HFFc6 (cell line): Measurements from ENCODE around the gene ZNF280D. TPM values are rescaled to one million over a fixed set of nuclear protein-coding genes. Genes with fewer than 3 reads are reported as not detected.

Source experiments
- DNase-seq: peaks from one replicate; pipeline ENCODE4 v3.0.0-alpha.2; 2018
- H3K27ac Mint-ChIP-seq: 2 replicates; pipeline ENCODE4 v1.8.0; 2020; ENCODE audit warnings: mild to moderate bottlenecking, mixed read lengths
- H3K27me3 Mint-ChIP-seq: 2 replicates; pipeline ENCODE4 v1.8.0; 2021; ENCODE audit warnings: mild to moderate bottlenecking, moderate library complexity, mixed read lengths; ENCODE audit not compliant: insufficient read depth
- H3K36me3 Mint-ChIP-seq: 2 replicates; pipeline ENCODE4 v1.8.0; 2021; ENCODE audit warnings: low read depth, mixed read lengths
- H3K4me1 Mint-ChIP-seq: 2 replicates; pipeline ENCODE4 v1.8.0; 2020; ENCODE audit warnings: low read depth, mixed read lengths
- H3K4me3 Mint-ChIP-seq: 2 replicates; pipeline ENCODE4 v1.8.0; 2020; ENCODE audit warnings: mild to moderate bottlenecking, moderate library complexity, mixed read lengths
- H3K9me3 Mint-ChIP-seq: 2 replicates; pipeline ENCODE4 v1.8.0; 2020; ENCODE audit warnings: mild to moderate bottlenecking, mixed read lengths
- CTCF ChIP-seq: fragments of 200-600 bp; sonication (generic); IDR thresholded peaks from 2 replicates; pipeline ENCODE4 v1.5.0; 2021; ENCODE audit warnings: antibody characterized with exemption, mild to moderate bottlenecking
- total RNA-seq, 6 experiments: library from RNA; stranded (reverse); fragmentation: NEBNext Ultra II Directional; extraction: Animal tissue kit (Norgen Biotek cat#: 25700); gene quantifications; 2 replicates in 1 of 6; 3 replicates in 5 of 6; pipeline ENCODE4 v1.2.3, GENCODE V29; 2021

Gene ZNF280D
- total RNA-seq, 6 experiments from 2014 or later: 21.8 to 29.6 (median 25.5) TPM

DNA sequence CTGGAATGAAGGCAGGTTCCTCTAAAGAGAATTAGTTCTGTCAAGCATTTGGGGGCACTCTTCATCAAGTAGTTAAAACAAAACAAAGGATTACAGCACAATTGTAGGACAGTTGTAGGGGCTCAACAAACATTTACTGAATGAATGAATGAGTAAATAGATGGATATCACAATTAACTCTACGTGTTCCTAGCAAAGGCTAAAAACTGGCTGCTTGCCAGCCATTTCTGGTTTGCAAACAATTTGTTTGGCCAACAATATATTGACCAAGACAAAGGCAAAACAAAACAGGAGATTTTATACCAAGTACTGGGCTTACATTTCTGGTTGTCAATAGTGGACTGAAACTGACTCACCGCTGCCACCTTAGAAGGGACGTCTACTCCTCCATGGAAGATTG, 116.8 kb downstream of the ZNF280D start:
- Mint-ChIP-seq H3K4me1 (no peaks in the 10 kb centered on the region), H3K9me3 (no peaks in the 10 kb centered on the region), H3K36me3 (no peaks in the 10 kb centered on the region), H3K27me3 (peaks cover 5% of the 10 kb centered on the region; the same call in 1 of the 2 replicates), H3K4me3 (no peak overlapping the region), H3K27ac (no peak overlapping the region)
- TF ChIP-seq CTCF: no peak
- no peak for DNase-seq

DNA sequence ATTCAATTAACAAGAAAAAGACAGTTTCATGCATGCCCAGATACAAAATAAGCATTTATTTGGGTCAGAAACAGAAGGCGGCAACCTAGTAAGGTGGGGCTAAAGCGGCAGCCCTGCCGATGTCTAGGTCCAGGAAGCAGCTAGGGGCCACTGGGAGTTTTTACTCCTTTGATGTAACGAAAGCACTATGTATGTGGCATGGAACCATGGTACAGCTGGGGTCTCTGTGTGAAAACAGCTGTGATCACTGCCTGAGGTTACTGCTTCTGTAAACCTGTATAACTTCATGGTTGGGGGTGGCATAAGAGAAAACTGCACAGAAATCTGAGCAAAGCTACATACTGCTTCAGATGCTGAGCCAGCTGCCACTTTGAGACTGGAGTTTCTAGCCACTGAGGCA, 119.5 kb downstream of the ZNF280D start:
- H3K4me3 Mint-ChIP-seq: no peak overlapping the region
- no peaks in the 10 kb centered on the region for H3K36me3 Mint-ChIP-seq
- H3K27me3 Mint-ChIP-seq: peaks cover 3% of the 10 kb centered on the region; the same call in 1 of the 2 replicates

DNA sequence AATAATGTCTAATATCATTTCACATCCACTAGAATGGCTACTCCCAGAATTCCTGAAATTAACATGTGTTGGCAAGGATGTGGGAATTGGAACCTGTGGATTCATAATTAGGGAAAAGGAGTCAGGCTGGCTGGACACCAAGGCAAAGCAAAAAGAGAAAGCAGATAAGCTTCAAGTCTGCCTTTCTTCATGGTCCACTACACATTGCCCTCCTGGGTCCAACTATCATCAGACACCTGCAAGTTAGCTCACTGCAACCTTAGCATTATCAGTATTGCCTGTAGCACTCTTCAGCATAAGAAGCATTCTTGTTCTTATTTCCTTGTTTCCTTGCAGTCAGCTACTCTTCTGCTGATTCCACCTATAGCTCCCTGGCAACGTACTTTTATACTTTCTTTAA, 124.3 kb downstream of the ZNF280D start:
- Mint-ChIP-seq H3K4me3 (no peak overlapping the region), H3K27ac (no peak overlapping the region), H3K9me3 (no peaks in the 10 kb centered on the region), H3K36me3 (no peaks in the 10 kb centered on the region), H3K27me3 (peaks cover 2% of the 10 kb centered on the region), H3K4me1 (peaks cover 9% of the 10 kb centered on the region; the same call in 1 of the 2 replicates)
- DNase-seq: no peak
- TF ChIP-seq CTCF: no peak

More for the DNA sequence above, 119.5 kb downstream of the ZNF280D start:
- no peak for TF ChIP-seq CTCF
- H3K9me3 Mint-ChIP-seq: no peaks in the 10 kb centered on the region
- H3K27ac Mint-ChIP-seq: no peak overlapping the region
- H3K4me1 Mint-ChIP-seq: no peaks in the 10 kb centered on the region
- no peak for DNase-seq

DNA sequence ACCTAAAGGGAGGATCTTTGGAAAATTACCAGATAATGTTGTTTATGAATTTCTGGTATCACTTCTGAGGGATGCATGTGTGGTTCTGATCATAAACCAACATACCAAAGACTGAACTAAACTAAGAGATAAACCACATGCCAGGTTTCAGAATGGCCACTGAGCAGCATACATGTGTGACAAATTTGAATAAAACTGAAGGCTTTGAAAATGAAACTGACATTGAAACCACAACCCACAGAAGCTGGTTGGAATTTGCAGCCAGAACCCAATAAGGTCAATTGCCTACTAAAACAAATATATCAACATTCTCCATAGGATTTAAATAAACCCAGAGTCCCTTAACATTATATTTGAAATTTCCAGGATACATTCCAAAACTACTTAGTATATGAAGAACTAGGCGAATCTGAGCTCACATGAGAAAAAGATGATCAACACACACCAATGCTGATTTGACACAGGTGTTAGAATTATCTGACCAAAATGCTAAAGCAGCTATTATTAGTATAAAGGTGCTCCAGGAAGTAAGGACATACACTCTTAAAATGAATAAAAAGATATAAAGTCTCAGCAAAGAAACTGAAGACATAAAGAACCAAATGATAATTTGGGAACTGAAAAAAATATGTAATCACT, 125.0 kb downstream of the ZNF280D start:
- Mint-ChIP-seq H3K4me3 (no peak overlapping the region), H3K9me3 (peaks cover under 1% of the 10 kb centered on the region; the same call in 1 of the 2 replicates), H3K4me1 (peaks cover 9% of the 10 kb centered on the region; the same call in 1 of the 2 replicates), H3K27me3 (no peaks in the 10 kb centered on the region; the same call in 1 of the 2 replicates), H3K27ac (no peak overlapping the region), H3K36me3 (no peaks in the 10 kb centered on the region)
- no peak for DNase-seq
- no peak for TF ChIP-seq CTCF

DNA sequence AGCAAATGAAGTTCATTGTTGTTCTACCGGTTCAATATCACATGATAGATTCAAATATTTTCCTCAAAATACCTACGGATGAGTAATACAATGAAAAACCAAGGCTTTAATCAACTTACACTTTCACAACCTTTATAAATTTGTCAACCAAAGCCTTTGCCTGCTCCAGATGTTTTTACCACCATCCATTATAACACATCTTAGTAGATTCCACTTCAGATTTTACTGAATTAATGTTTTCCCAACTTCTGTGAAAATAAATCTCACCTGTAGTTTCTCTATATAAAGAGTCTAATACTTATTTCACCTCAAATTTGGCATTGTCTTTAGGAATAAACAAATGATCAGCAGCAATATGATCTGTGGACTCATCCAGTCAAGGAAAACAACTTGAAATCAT, 131.1 kb downstream of the ZNF280D start:
- TF ChIP-seq CTCF: no peak
- H3K27me3 Mint-ChIP-seq: no peaks in the 10 kb centered on the region; the same call in 1 of the 2 replicates
- H3K27ac Mint-ChIP-seq: no peak overlapping the region
- no peak overlapping the region for H3K4me3 Mint-ChIP-seq
- H3K9me3 Mint-ChIP-seq: peaks cover 14% of the 10 kb centered on the region
- H3K4me1 Mint-ChIP-seq: peaks cover 17% of the 10 kb centered on the region
- no peak for DNase-seq
- peaks cover 8% of the 10 kb centered on the region for H3K36me3 Mint-ChIP-seq
